GM18909 (cell line): ENCODE data around the gene OR5A1.
"Not testable (repeated sequence)": the region's sequence is repeated elsewhere in the genome, so short reads cannot be mapped to it uniquely, and the experiment has no call there.

Experiments used
- ATAC-seq: cut with Tn5 transposase; IDR thresholded peaks from one replicate; pipeline ENCODE4 v1.9.1; 2021; ENCODE audit warnings: mild to moderate bottlenecking; ENCODE audit not compliant: unreplicated experiment, poor library complexity

Gene OR5A1

DNA sequence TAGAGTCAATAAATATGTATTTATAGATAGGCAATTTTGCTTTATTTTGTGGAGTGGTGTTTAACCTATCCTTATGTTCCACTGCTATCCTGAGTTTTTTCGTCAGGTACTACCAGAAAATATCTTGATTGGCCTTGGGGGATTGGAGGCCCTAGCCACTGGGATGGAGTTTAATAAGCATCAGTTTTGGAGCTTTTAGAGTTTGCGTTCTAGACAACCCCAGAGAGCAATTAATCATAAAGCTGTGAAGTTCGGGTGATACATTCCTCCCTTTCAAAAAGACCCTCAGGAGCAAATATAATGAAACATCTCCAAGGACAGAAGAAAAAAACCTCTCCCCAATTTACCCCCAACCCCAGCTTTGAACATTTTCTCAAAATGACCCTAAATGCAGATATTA is at the start of gene OR5A1:
TSS of gene OR5A1 (plus strand) at position 301 of the 400 bp plus-strand sequence. CDS start 6,700 bp downstream, outside the sequence.
- ATAC-seq, result no peak

- ATAC-seq, result no peak
Measured at GRCh38 chr11:59394186-59394585, 42.1 kb upstream of the OR5A1 start.

GRCh38 chr11:59400461-59401261 is 35.6 kb upstream of the OR5A1 start:
- no peak for ATAC-seq

- ATAC-seq, result no peak
Measured at GRCh38 chr11:59401262-59401552, 35.1 kb upstream of the OR5A1 start.

GRCh38 chr11:59403546-59403945 is 32.7 kb upstream of the OR5A1 start:
- ATAC-seq, result no peak

DNA sequence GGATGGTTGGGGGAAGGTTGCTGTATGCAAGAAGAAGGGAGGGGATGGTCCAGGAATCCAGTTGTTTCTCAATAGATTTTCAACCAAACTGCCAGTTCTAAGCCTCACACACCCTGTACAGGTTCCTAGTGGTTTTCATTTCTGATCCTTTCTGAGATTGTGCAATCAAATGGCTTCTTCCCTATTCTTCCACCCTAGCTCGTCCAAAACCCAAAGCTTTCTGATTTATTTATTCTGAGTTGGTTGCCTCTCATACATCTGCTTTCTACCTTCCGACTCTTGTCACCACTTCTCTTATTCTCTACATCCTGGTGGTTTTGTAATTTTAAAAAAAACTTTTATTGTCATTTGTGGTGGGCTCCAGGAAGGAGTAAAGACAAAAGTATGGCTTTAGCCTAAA is 22.6 kb upstream of the OR5A1 start:
- ATAC-seq, result no peak

GRCh38 chr11:59415111-59415510 is 21.2 kb upstream of the OR5A1 start:
- ATAC-seq, result no peak

- ATAC-seq, result no peak
Measured at GRCh38 chr11:59416613-59417012, 19.7 kb upstream of the OR5A1 start.

- ATAC-seq, result no peak
Measured at GRCh38 chr11:59417023-59417422, 19.2 kb upstream of the OR5A1 start.

DNA sequence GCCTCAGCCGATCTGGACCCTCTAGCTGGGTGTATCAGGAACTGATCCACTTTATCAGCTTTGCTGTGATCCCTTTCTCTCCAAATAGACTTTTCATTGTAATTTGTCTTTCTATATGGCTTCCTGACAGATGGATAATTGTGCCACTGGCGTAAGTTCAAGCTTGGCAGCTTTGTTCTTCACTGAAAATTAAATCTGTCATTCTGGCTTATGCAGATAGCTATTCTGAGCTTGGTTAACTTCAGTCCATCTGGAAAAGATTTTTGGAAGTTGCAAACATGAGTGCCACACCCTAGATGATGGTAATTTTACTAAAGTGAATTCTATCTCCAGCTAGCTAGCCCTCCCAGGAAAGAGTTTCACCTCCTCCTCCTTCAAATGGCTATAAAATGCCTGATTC is 18.1 kb upstream of the OR5A1 start:
- no peak for ATAC-seq

DNA sequence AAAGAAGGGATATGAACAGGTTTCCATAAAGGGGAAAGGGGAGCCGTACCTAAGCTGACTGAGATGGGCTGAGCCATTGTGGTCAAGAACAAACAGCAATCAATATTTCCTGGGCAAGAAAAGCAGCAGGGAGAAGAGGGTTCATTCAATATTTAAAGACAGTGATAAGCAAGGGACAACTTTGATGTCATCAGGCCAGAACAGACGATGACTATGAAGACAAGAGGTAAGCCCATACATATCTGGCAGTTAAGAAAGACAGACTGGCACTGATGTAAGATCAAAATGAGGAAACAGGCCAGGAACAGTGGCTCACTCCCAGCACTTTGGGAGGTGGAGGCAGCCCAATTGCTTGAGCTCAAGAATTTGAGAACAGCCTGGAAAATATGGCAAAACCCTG is 12.4 kb upstream of the OR5A1 start:
- ATAC-seq, result no peak

DNA sequence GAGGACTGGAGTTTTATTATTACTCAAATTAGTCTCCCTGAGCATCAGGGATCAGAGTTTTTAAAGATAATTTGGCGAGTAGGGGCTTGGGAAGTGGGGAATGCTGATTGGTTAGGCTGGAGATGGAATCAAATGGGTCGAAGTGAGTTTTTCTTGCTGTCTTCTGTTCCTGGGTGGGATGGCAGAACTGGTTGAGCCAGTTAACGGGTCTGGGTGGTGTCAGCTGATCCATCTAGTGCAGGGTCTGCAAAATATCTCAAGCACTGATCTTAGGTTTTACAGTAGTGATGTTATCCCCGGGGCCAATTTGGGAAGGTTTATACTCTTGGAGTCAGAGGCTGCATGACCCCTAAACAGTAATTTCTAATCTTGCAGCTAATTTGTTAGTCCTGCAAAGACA is 11.1 kb upstream of the OR5A1 start:
- no peak for ATAC-seq

GRCh38 chr11:59426361-59427067 is 9.8 kb upstream of the OR5A1 start, which contains the start of gene OR5A2:
Gene OR5A2 (minus strand): TSS chr11:59426413. CDS start chr11:59422953, 3,460 bp downstream.
- no peak for ATAC-seq

GRCh38 chr11:59427068-59427382 is 9.2 kb upstream of the OR5A1 start:
- no peak for ATAC-seq

DNA sequence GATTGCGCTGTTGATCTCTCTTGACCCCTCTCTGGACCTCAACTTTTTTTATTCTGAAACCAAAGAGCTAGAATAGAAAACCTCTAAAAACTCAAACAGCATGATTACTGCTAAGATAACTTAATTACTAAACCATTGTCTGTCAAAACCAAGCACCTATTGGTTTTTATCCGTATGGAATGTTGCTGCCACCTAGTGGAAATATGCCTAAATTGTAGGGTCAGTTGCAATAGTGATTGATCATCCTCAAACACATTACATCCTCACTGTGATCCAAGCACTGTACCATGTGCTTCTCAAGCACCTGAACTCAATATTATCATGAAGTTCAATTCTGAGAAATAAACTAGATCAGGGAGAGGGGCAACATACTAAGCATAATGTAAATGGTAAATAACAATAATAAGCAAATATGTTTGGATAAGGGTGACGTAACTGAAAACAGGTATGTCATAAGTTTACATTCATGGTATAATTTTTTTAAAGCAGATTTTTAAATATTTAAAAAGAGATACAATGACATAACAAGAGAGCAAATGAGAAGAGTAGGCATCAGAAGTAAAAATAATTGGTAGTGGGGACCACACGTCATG is 6.2 kb upstream of the OR5A1 start:
- no peak for ATAC-seq

DNA sequence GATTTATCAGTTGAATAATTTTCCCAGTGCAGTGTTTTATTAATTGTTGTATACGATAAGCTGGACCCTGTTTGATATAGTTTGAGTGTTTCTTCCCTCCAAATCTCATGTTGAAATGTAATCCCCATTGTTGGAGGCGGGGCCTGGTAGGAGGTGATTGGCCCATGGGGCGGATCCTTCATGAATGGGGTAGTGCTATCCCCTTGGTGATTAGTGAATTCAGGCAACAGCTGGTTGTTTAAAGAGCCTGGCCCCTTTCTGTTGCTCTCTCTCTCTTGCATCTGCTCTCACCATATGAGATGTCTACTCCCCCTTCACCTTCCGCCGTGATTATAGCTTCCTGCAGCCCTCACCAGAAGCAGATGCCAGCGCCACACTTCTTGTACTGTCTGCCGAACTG is 1.5 kb downstream of the OR5A1 start:
- no peak for ATAC-seq

GRCh38 chr11:59445624-59446023 is 9.4 kb downstream of the OR5A1 start:
- ATAC-seq, result not testable (repeated sequence)

DNA sequence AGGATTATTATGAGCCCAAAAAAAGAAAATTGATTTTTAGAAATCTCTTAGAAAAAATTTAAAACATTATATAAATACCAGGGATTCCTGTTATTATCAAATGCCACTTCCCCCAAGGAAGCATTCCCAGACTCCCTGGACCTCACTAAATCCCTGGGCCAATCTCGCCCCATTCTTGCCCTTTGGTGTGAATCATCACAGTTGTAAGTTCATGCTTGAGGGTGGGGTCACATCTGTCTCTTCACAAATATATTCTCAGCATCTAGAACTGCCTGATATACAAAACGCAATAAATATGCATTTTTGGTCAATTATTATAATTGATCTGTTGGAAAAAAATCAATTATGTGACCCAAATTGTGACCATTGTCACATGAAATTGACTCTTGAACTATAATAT is 12.2 kb downstream of the OR5A1 start:
- no peak for ATAC-seq

DNA sequence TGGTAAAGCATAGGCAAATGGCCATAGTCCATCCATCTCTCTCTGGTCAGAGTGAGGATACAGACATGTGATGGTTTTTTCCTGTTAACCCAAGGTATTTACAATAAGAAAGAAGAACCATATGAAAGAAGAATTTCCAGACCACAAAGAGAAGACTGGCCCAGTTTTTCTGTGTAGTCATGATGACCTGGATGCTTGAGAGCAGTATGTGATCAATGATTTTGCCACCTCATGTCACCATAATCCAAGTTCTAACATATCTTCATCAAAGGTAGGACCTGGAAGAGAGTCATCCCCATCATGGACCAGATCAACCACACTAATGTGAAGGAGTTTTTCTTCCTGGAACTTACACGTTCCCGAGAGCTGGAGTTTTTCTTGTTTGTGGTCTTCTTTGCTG is 20.4 kb downstream of the OR5A1 start, which contains the start of gene OR4D6:
TSS of gene OR4D6 (plus strand) at position 301 of the 400 bp plus-strand sequence. CDS start at position 301, 0 bp downstream.
- no peak for ATAC-seq

- no peak for ATAC-seq
Measured at GRCh38 chr11:59459916-59460315, 23.6 kb downstream of the OR5A1 start.

GRCh38 chr11:59463190-59463641 is 26.9 kb downstream of the OR5A1 start:
- no peak for ATAC-seq
